Skeletal muscle tissue (tissue), 4 donors: ENCODE data around the gene LDLRAD1. TPM values are rescaled to one million over a fixed set of nuclear protein-coding genes. Genes with fewer than 3 reads are reported as not detected.
"Not testable (repeated sequence)": the region's sequence is repeated elsewhere in the genome, so short reads cannot be mapped to it uniquely, and the experiment has no call there.

ENCODE experiments used
- H3K27ac ChIP-seq: one replicate; pipeline ENCODE4 v1.7.0; 2013; ENCODE audit warnings: mild to moderate bottlenecking, low read depth, low read length, inconsistent platforms
- H3K27me3 ChIP-seq, 3 donors: one replicate each; pipeline ENCODE4 v1.7.0; 2013; ENCODE audit warnings: low read length in 3 of 3; ENCODE audit not compliant: control insufficient read depth in 3 of 3, insufficient read depth in 3 of 3
- H3K36me3 ChIP-seq, 3 donors: one replicate each; pipeline ENCODE4 v1.7.0; 2013; ENCODE audit warnings: low read length in 3 of 3; ENCODE audit not compliant: control insufficient read depth in 3 of 3, insufficient read depth in 3 of 3
- H3K4me1 ChIP-seq, 3 donors: one replicate each; pipeline ENCODE4 v1.7.0; 2013; ENCODE audit warnings: low read length in 3 of 3, mild to moderate bottlenecking in 3 of 3; ENCODE audit not compliant: control insufficient read depth in 3 of 3, insufficient read depth in 3 of 3
- H3K4me3 ChIP-seq, 3 donors: one replicate each; pipeline ENCODE4 v1.7.0; 2013; ENCODE audit warnings: low read length in 3 of 3
- H3K9ac ChIP-seq, 3 donors: one replicate each; pipeline ENCODE4 v1.7.0; 2013; ENCODE audit warnings: low read length in 3 of 3, mild to moderate bottlenecking in 3 of 3, moderate library complexity in 2 of 3, low read depth in 1 of 3
- H3K9me3 ChIP-seq, 3 donors: one replicate each; pipeline ENCODE4 v1.7.0; 2013; ENCODE audit warnings: low read length in 3 of 3; ENCODE audit not compliant: control insufficient read depth in 3 of 3
- total RNA-seq: library from RNA; depleted of rRNA; stranded (reverse); fragments of >200 nt; gene quantifications from one replicate; pipeline ENCODE4 v1.2.3, GENCODE V29; 2014
- donor health status: Osteomylitis.

LDLRAD1 gene
- not detected for total RNA-seq

- no peaks in the 10 kb centered on the region for H3K9me3 ChIP-seq
- no peak within 1 kb of the TSS for H3K9ac ChIP-seq
- no peaks in the 10 kb centered on the region for H3K4me1 ChIP-seq
Measured at GRCh38 chr1:54017979-54018378, at the start of gene LDLRAD1. LDLRAD1 (minus strand) TSS chr1:54018186; CDS start chr1:54018112, 74 bp downstream.

GRCh38 chr1:54064299-54064698 is 46.3 kb upstream of the LDLRAD1 start:
- Histone ChIP-seq H3K36me3 (peaks cover 0 to 3% (median 0%) of the 10 kb centered on the region in 3 donors), H3K9me3 (no peaks in the 10 kb centered on the region), H3K4me1 (no peaks in the 10 kb centered on the region), H3K27me3 (no peaks in the 10 kb centered on the region), H3K9ac (no peak overlapping the region), H3K27ac (no peak overlapping the region), H3K4me3 (no peak overlapping the region)

More at GRCh38 chr1:54017979-54018378, at the start of gene LDLRAD1:
- H3K27ac ChIP-seq: no peak within 1 kb of the TSS
- no peaks in the 10 kb centered on the region for H3K36me3 ChIP-seq
- no peak within 1 kb of the TSS for H3K4me3 ChIP-seq
- H3K27me3 ChIP-seq: peaks cover 6 to 21% (median 20%) of the 10 kb centered on the region in 3 donors

- H3K9ac ChIP-seq: peak overlapping the region in 2 of 3 donors; percentile 95 to 99
Measured at GRCh38 chr1:54054438-54054749, 36.4 kb upstream of the LDLRAD1 start.

GRCh38 chr1:54053745-54054437 is 35.9 kb upstream of the LDLRAD1 start:
- no peaks in the 10 kb centered on the region for H3K9me3 ChIP-seq
- peak overlapping the region; percentile 86 to 99 (median 95) for H3K9ac ChIP-seq
- H3K27ac ChIP-seq: peak overlapping the region; percentile 85
- no peaks in the 10 kb centered on the region for H3K27me3 ChIP-seq
- peak overlapping the region; percentile 88 to 100 (median 98) for H3K4me3 ChIP-seq
- H3K4me1 ChIP-seq: peaks cover 24 to 32% (median 28%) of the 10 kb centered on the region in 3 donors
- no peaks in the 10 kb centered on the region for H3K36me3 ChIP-seq

More at GRCh38 chr1:54054438-54054749, 36.4 kb upstream of the LDLRAD1 start:
- peaks cover 23 to 28% (median 25%) of the 10 kb centered on the region in 3 donors for H3K4me1 ChIP-seq
- H3K9me3 ChIP-seq: no peaks in the 10 kb centered on the region
- H3K27me3 ChIP-seq: no peaks in the 10 kb centered on the region
- peak overlapping the region; percentile 45 to 98 (median 88) for H3K4me3 ChIP-seq
- H3K27ac ChIP-seq: no peak overlapping the region
- H3K36me3 ChIP-seq: no peaks in the 10 kb centered on the region

GRCh38 chr1:54052934-54053744 is 35.2 kb upstream of the LDLRAD1 start, which contains the start of the genes TCEANC2 and TMEM59:
TCEANC2 (plus strand) TSS chr1:54053608; CDS start chr1:54054423, 815 bp downstream.
TMEM59 (minus strand) TSS chr1:54053204; CDS start chr1:54053188, 16 bp downstream.
- H3K9me3 ChIP-seq: no peaks in the 10 kb centered on the region
- H3K27me3 ChIP-seq: no peaks in the 10 kb centered on the region
- H3K27ac ChIP-seq: peak within 1 kb of the TSS; percentile 85
- peak within 1 kb of the TSS; percentile 98 to 100 (median 98) for H3K4me3 ChIP-seq
- peaks cover 24 to 34% (median 31%) of the 10 kb centered on the region in 3 donors for H3K4me1 ChIP-seq
- H3K9ac ChIP-seq: peak within 1 kb of the TSS; percentile 95 to 99 (median 98)
- H3K36me3 ChIP-seq: no peaks in the 10 kb centered on the region

GRCh38 chr1:54052431-54052933 is 34.5 kb upstream of the LDLRAD1 start:
- Histone ChIP-seq H3K9ac (peak overlapping the region; percentile 95 to 99 (median 98)), H3K27ac (peak overlapping the region; percentile 85), H3K27me3 (no peaks in the 10 kb centered on the region), H3K4me1 (peaks cover 26 to 40% (median 36%) of the 10 kb centered on the region in 3 donors), H3K36me3 (no peaks in the 10 kb centered on the region), H3K9me3 (no peaks in the 10 kb centered on the region), H3K4me3 (peak overlapping the region; percentile 98 to 100 (median 98))

- Histone ChIP-seq H3K36me3 (no peaks in the 10 kb centered on the region), H3K4me1 (peaks cover 29 to 40% (median 36%) of the 10 kb centered on the region in 3 donors), H3K27me3 (no peaks in the 10 kb centered on the region), H3K27ac (peak overlapping the region; percentile 85), H3K9me3 (no peaks in the 10 kb centered on the region), H3K4me3 (peak overlapping the region; percentile 98 to 100 (median 98)), H3K9ac (peak overlapping the region; percentile 95 to 99 (median 98))
Measured at GRCh38 chr1:54051933-54052430, 34.0 kb upstream of the LDLRAD1 start.

- not testable (repeated sequence) for H3K36me3 ChIP-seq, H3K9ac ChIP-seq, H3K27ac ChIP-seq, H3K9me3 ChIP-seq, H3K27me3 ChIP-seq, H3K4me3 ChIP-seq
- peaks cover 29 to 40% (median 36%) of the 10 kb centered on the region in 3 donors for H3K4me1 ChIP-seq
Measured at GRCh38 chr1:54050435-54050834, 32.4 kb upstream of the LDLRAD1 start.

GRCh38 chr1:54047384-54048305 is 29.7 kb upstream of the LDLRAD1 start:
- no peaks in the 10 kb centered on the region for H3K27me3 ChIP-seq
- H3K9ac ChIP-seq: peak overlapping the region in 1 of 3 donors; percentile 22
- H3K4me1 ChIP-seq: peaks cover 20 to 29% (median 23%) of the 10 kb centered on the region in 3 donors

More at GRCh38 chr1:54047384-54048305, 29.7 kb upstream of the LDLRAD1 start:
- H3K27ac ChIP-seq: no peak overlapping the region
- peaks cover under 1 to 10% (median 5%) of the 10 kb centered on the region in 3 donors for H3K36me3 ChIP-seq
- H3K9me3 ChIP-seq: no peaks in the 10 kb centered on the region
- no peak overlapping the region for H3K4me3 ChIP-seq
